Upper lobe of left lung (tissue), 4 donors: ENCODE data around the gene ST8SIA2.

Experiments used
- CTCF ChIP-seq, 6 experiments: fragments of 450-650 bp in 4 of 6; fragments of 200-600 bp in 2 of 6; sonication (generic) in 2 of 6; IDR thresholded peaks; one replicate each; pipeline ENCODE4 v1.5.1; 2016 to 2019; ENCODE audit warnings: antibody characterized with exemption in 6 of 6
- POLR2A ChIP-seq, 4 donors: fragments of 450-650 bp; IDR thresholded peaks; one replicate each; pipeline ENCODE4 v1.5.1; 2016 to 2017; ENCODE audit warnings: antibody characterized with exemption in 4 of 4, mild to moderate bottlenecking in 2 of 4
- POLR2AphosphoS5 ChIP-seq, 2 donors: sonication (generic); formaldehyde crosslinking; IDR thresholded peaks; one replicate each; pipeline ENCODE4 v1.5.1; 2017; ENCODE audit warnings: antibody characterized with exemption in 2 of 2

- no peak for TF ChIP-seq CTCF (IDR thresholded peaks at IDR 0.05)
- TF ChIP-seq POLR2A (IDR thresholded peaks at IDR 0.05): no peak
- no peak for TF ChIP-seq POLR2AphosphoS5 (IDR thresholded peaks at IDR 0.05)
Measured at GRCh38 chr15:92355307-92355706, 38.4 kb upstream of the ST8SIA2 start.
